Left lung (tissue), 10 donors: Measurements from ENCODE around the gene SMAD2. TPM values are rescaled to one million over a fixed set of nuclear protein-coding genes. Genes with fewer than 3 reads are reported as not detected.

Source experiments
- ATAC-seq: fragments of 200-7000 bp; cut with Tn5 transposase; one replicate; pipeline ENCODE4 v1.9.1; 2020; ENCODE audit warnings: moderate library complexity
- DNase-seq, 4 donors: peaks; one replicate each; pipeline ENCODE4 v3.0.0-alpha.2; 2013 to 2020
- H3K27ac ChIP-seq, 2 donors: fragments of 200-600 bp; sonication (generic) in 1 of 2; one replicate each; pipeline versions ENCODE4 v1.5.0 to v1.8.0; 2020 to 2021
- H3K27me3 ChIP-seq, 2 donors: fragments of 200-600 bp; sonication (generic) in 1 of 2; one replicate each; pipeline versions ENCODE4 v1.5.0 to v1.8.0; 2020 to 2021
- H3K36me3 ChIP-seq, 2 donors: fragments of 200-600 bp; sonication (generic) in 1 of 2; one replicate each; pipeline versions ENCODE4 v1.5.0 to v1.8.0; 2020 to 2021
- H3K4me1 ChIP-seq, 2 donors: fragments of 200-600 bp; one replicate each; pipeline ENCODE4 v1.8.0; 2021
- H3K4me3 ChIP-seq, 2 donors: fragments of 200-600 bp; sonication (generic) in 1 of 2; one replicate each; pipeline versions ENCODE4 v1.5.0 to v1.8.0; 2020 to 2021; ENCODE audit warnings: mild to moderate bottlenecking in 1 of 2
- H3K9me3 ChIP-seq, 2 donors: fragments of 200-600 bp; sonication (generic) in 1 of 2; one replicate each; pipeline versions ENCODE4 v1.5.0 to v1.8.0; 2020 to 2021
- CTCF ChIP-seq, 2 donors: fragments of 200-600 bp; sonication (generic) in 1 of 2; IDR thresholded peaks; one replicate each; pipeline versions ENCODE4 v1.5.0 to v1.8.0; 2021; ENCODE audit warnings: antibody characterized with exemption in 2 of 2
- intact Hi-C, 2 donors: fragments of 100-400 bp; cut with DNase I; formaldehyde crosslinking; loops; one replicate each; pipeline versions ENCODE4 v1.11.2 to v1.14.2; 2022
- polyA plus RNA-seq, 6 donors: library from polyadenylated mRNA; unstranded; fragments of 120-200 nt; gene quantifications; one replicate each; pipeline ENCODE4 v1.2.1, GENCODE V29; 2013; ENCODE audit not compliant: insufficient read length in 6 of 6
- total RNA-seq, 2 donors: library from RNA; stranded (reverse); fragmentation: NEBNext Ultra II Directional; extraction: Animal tissue kit (Norgen Biotek cat#: 25700); gene quantifications; one replicate each; pipeline ENCODE4 v1.2.1, GENCODE V29; 2021
- donor health status: DM: no; HTN: yes; CAD: no.
- donor health status: DM: no; HTN: no; CAD: no.

Gene SMAD2
- total and polyA plus RNA-seq, 8 donors: 75.9 to 143 (median 85.9) TPM

GRCh38 chr18:47800248-47800647, 130.2 kb downstream of the SMAD2 start:
- intact Hi-C loops: no loop called here
- ATAC-seq (no peak), DNase-seq (no peak)
- Histone ChIP-seq H3K36me3 (no peaks in the 10 kb centered on the region), H3K4me3 (no peak overlapping the region), H3K9me3 (no peaks in the 10 kb centered on the region), H3K27me3 (no peaks in the 10 kb centered on the region), H3K27ac (no peak overlapping the region), H3K4me1 (no peaks in the 10 kb centered on the region)
- TF ChIP-seq CTCF (IDR thresholded peaks at IDR 0.05): no peak

- Histone ChIP-seq H3K9me3 (no peaks in the 10 kb centered on the region), H3K27ac (no peak overlapping the region), H3K4me1 (no peaks in the 10 kb centered on the region), H3K4me3 (no peak overlapping the region), H3K36me3 (no peaks in the 10 kb centered on the region), H3K27me3 (no peaks in the 10 kb centered on the region)
- DNase-seq (no peak), ATAC-seq (no peak)
- intact Hi-C loops: no loop called here
- TF ChIP-seq CTCF (IDR thresholded peaks at IDR 0.05): no peak
Measured at GRCh38 chr18:47799376-47799775, 131.1 kb downstream of the SMAD2 start.

DNA sequence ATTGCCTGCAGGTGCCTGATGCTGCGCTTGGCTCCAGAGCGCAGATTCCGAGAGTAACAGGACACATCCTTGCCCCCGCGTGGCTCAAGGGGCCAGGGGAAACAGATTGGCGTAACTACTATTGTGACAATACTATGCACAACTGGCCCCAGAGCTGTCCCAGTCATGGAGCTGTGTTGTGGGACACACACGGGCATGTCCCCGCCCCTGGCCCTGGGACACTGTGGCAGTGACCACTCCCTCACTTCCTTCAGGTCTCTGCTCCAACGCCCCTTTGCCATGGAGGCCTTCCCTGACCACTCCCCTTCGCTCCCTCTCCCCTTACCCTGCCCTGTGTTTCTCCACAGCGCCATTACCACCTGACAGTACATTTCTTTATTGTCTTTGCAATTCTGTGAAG, 132.1 kb downstream of the SMAD2 start:
- Histone ChIP-seq H3K9me3 (no peaks in the 10 kb centered on the region), H3K27ac (no peak overlapping the region), H3K27me3 (no peaks in the 10 kb centered on the region), H3K4me3 (no peak overlapping the region), H3K36me3 (no peaks in the 10 kb centered on the region), H3K4me1 (no peaks in the 10 kb centered on the region)
- TF ChIP-seq CTCF (IDR thresholded peaks at IDR 0.05): no peak
- intact Hi-C loops: no loop called here
- no peak for ATAC-seq
- no peak for DNase-seq

GRCh38 chr18:47797126-47797525, 133.3 kb downstream of the SMAD2 start:
- H3K36me3 ChIP-seq: no peaks in the 10 kb centered on the region
- H3K4me3 ChIP-seq: no peak overlapping the region
- no peaks in the 10 kb centered on the region for H3K27me3 ChIP-seq
- no peak overlapping the region for H3K27ac ChIP-seq
- TF ChIP-seq CTCF (IDR thresholded peaks at IDR 0.05): no peak
- no peak for DNase-seq
- intact Hi-C loops: no loop called here
- ATAC-seq: no peak
- no peaks in the 10 kb centered on the region for H3K4me1 ChIP-seq
- H3K9me3 ChIP-seq: no peaks in the 10 kb centered on the region

DNA sequence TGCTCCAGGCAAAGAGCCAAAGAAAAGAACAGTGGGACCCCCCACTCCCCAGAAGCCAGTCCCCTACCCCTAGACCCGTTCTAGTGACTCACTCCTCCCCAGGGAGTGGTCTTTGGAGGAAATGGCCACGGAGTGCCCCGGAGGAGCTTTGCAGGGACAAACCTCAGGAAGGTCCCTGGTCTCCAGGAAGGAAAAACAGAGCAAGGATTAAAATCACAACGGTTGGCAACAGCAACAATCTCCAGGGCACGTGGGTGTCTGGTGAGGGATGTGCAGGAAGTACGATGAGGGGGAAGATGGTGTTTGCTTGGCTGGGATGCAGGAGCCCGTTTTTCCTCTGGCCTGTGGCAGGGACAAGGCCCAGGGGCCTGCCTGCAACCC, 135.0 kb downstream of the SMAD2 start:
- ATAC-seq: no peak
- intact Hi-C loops: no loop called here
- DNase-seq: peak in 1 of 4 donors; percentile 24

More for the DNA sequence above, 135.0 kb downstream of the SMAD2 start:
- Histone ChIP-seq H3K27me3 (no peaks in the 10 kb centered on the region), H3K4me1 (no peaks in the 10 kb centered on the region), H3K27ac (no peak overlapping the region), H3K36me3 (no peaks in the 10 kb centered on the region), H3K4me3 (no peak overlapping the region), H3K9me3 (no peaks in the 10 kb centered on the region)
- no peak for TF ChIP-seq CTCF (IDR thresholded peaks at IDR 0.05)
